ENCODE measurements around the gene NTM. TPM values are rescaled to one million over a fixed set of nuclear protein-coding genes. Genes with fewer than 3 reads are reported as not detected.

The NTM gene
- total and polyA plus RNA-seq, 2 experiments from 2014 or later: 2.2 to 4.9 TPM

DNA sequence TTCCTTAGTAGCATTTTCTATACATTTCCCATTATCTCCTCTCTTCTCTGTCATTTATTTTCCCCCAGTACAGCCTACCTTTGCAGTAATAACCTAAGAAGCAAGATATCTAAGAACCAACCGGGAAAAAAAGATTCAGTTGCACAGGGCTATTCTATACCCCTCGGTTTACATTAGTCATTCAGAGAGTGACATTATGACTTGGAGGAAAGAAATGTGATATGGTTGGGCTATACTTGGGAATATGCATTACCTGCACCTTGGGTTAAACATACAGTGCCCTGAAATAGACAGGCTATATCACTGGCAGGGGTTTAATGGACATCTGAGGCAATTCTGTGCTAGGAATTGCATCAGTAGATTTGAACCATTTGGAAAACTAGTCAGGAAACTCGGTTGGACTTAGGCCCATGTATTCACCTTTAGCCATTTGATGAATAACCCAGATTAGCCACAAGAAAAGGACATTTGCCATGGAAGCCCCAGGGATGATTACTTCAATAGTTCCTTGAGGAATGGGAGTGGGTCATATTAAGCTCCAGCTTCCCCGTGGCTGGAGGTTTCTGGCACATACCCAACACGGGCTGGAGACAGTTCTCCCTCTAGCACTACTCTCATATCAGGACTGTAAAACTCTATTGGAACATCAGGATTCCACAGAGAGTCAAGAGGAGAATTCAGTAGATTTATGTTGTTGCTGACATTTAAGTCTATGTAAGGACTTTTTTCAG, 973.2 kb downstream of the NTM start:
- Histone ChIP-seq H3K4me2 (no peak overlapping the region), H3K36me3 (replicated peaks; ENCODE audit: insufficient read depth, low read depth) (no peaks in the 10 kb centered on the region), H3K27me3 (no peaks in the 10 kb centered on the region), H3K4me1 (ENCODE audit: insufficient read depth) (no peaks in the 10 kb centered on the region), H4K20me1 (ENCODE audit: insufficient read depth, poor library complexity, severe bottlenecking) (no peaks in the 10 kb centered on the region), H3K4me3 (no peak overlapping the region), H3K9me3 (ENCODE audit: low read depth) (no peaks in the 10 kb centered on the region), H2AFZ (no peak overlapping the region), H3K79me2 (no peaks in the 10 kb centered on the region), H3K27ac (no peak overlapping the region), H3K9me2 (replicated peaks; ENCODE audit: insufficient read depth) (no peaks in the 10 kb centered on the region)
- TF ChIP-seq, protein P1, sequence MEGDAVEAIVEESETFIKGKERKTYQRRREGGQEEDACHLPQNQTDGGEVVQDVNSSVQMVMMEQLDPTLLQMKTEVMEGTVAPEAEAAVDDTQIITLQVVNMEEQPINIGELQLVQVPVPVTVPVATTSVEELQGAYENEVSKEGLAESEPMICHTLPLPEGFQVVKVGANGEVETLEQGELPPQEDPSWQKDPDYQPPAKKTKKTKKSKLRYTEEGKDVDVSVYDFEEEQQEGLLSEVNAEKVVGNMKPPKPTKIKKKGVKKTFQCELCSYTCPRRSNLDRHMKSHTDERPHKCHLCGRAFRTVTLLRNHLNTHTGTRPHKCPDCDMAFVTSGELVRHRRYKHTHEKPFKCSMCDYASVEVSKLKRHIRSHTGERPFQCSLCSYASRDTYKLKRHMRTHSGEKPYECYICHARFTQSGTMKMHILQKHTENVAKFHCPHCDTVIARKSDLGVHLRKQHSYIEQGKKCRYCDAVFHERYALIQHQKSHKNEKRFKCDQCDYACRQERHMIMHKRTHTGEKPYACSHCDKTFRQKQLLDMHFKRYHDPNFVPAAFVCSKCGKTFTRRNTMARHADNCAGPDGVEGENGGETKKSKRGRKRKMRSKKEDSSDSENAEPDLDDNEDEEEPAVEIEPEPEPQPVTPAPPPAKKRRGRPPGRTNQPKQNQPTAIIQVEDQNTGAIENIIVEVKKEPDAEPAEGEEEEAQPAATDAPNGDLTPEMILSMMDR (IDR thresholded peaks at IDR 0.05; ENCODE audit: poor library complexity): no peak
- no peak for TF ChIP-seq EZH2 (IDR thresholded peaks at IDR 0.05; ENCODE audit: borderline replicate concordance)
- TF ChIP-seq EZH2phosphoT487 (IDR thresholded peaks at IDR 0.05; ENCODE audit: low read depth, severe bottlenecking, unreplicated experiment): no peak
- 43% methylated on average over 5 of the region's 5 CpGs for WGBS (ENCODE audit: low lambda C conversion rate, missing lambda C conversion rate)
- DNase-seq (ENCODE audit: low spot score): no peak

GRCh38 chr11:132346558-132347148, 976.2 kb downstream of the NTM start:
- Histone ChIP-seq H3K4me1 (ENCODE audit: insufficient read depth) (no peaks in the 10 kb centered on the region), H2AFZ (no peak overlapping the region), H3K9me3 (ENCODE audit: low read depth) (no peaks in the 10 kb centered on the region), H3K27ac (no peak overlapping the region), H3K79me2 (no peaks in the 10 kb centered on the region), H3K36me3 (replicated peaks; ENCODE audit: insufficient read depth, low read depth) (no peaks in the 10 kb centered on the region), H3K27me3 (no peaks in the 10 kb centered on the region), H3K4me3 (no peak overlapping the region), H4K20me1 (ENCODE audit: insufficient read depth, poor library complexity, severe bottlenecking) (no peaks in the 10 kb centered on the region), H3K9me2 (replicated peaks; ENCODE audit: insufficient read depth) (no peaks in the 10 kb centered on the region), H3K4me2 (no peak overlapping the region)
- WGBS (ENCODE audit: low lambda C conversion rate, missing lambda C conversion rate): 69% methylated on average over 6 of the region's 6 CpGs
- no peak for DNase-seq (ENCODE audit: low spot score)
- TF ChIP-seq EZH2phosphoT487 (IDR thresholded peaks at IDR 0.05; ENCODE audit: low read depth, severe bottlenecking, unreplicated experiment) (no peak), EZH2 (IDR thresholded peaks at IDR 0.05; ENCODE audit: borderline replicate concordance) (no peak)
- TF ChIP-seq, protein P1 (IDR thresholded peaks at IDR 0.05; ENCODE audit: poor library complexity): no peak

DNA sequence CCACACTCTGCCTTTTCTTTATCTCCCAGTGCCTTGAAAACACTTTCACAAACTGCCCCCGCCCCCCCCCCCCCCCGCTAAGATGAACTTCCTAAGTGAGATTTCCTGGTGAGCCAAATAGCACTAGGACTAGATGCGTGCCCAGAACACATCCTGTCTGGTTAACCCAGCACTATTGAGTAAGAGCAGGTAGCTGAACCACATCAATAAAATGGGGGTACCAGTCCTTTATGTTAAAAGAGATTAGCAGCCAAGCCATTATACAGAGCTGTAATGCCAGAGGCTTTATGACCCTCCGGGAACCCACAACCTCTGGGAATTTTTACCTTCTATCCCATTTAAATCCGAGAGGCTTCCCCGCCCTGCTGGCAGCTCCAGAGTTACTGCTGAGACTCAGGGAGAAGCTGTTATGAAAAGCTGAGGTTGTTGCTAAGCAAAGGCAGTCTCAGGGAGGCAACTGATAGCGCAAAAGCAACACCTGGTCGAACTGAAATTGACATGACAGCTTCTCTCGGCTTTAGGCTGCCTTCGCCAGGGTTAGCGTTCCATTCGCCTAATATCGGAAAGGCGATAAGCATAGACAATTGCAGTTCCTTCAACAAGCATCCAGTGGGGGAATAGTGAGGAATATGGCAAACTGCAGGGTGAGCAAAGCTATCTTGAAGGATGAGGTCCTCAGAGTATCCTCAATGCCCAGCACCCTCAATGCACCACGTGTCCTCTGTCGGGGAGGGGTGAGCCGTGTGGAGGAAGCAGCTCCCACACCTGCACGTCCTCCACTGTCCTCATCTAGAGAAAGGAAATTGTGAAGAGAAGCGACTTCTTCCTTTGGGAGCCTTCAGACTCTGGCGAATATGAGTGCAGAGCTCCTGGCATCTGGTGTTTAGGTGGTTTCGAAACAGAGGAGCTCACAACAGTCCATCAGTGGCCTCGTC, 977.0 kb downstream of the NTM start:
- TF ChIP-seq, protein P1 (IDR thresholded peaks at IDR 0.05; ENCODE audit: poor library complexity): no peak
- no peak for TF ChIP-seq EZH2 (IDR thresholded peaks at IDR 0.05; ENCODE audit: borderline replicate concordance)
- TF ChIP-seq EZH2phosphoT487 (IDR thresholded peaks at IDR 0.05; ENCODE audit: low read depth, severe bottlenecking, unreplicated experiment): no peak
- H3K79me2 ChIP-seq: no peaks in the 10 kb centered on the region
- no peaks in the 10 kb centered on the region for H3K4me1 ChIP-seq (ENCODE audit: insufficient read depth)
- no peak overlapping the region for H2AFZ ChIP-seq
- no peaks in the 10 kb centered on the region for H3K9me3 ChIP-seq (ENCODE audit: low read depth)
- DNase-seq (ENCODE audit: low spot score): no peak
- no peak overlapping the region for H3K4me2 ChIP-seq
- H3K4me3 ChIP-seq: no peak overlapping the region
- H3K9me2 ChIP-seq (replicated peaks; ENCODE audit: insufficient read depth): no peaks in the 10 kb centered on the region
- H3K27me3 ChIP-seq: no peaks in the 10 kb centered on the region
- 61% methylated on average over 22 of the region's 22 CpGs for WGBS (ENCODE audit: low lambda C conversion rate, missing lambda C conversion rate)
- H3K36me3 ChIP-seq (replicated peaks; ENCODE audit: insufficient read depth, low read depth): no peaks in the 10 kb centered on the region
- H3K27ac ChIP-seq: no peak overlapping the region
- no peaks in the 10 kb centered on the region for H4K20me1 ChIP-seq (ENCODE audit: insufficient read depth, poor library complexity, severe bottlenecking)

Measured in hepatocyte (in vitro differentiated cells).